GM13977 (cell line): Measurements from ENCODE around the gene EIF4H.

ENCODE experiments used
- DNase-seq: peaks from one replicate; pipeline ENCODE4 v3.0.0; 2012; ENCODE audit warnings: low spot score
- in situ Hi-C: fragments of 300-500 bp; cut with MboI; formaldehyde crosslinking; loops from one replicate; pipeline ENCODE4 v1.12.0; 2022; ENCODE audit warnings: low sequenced_read_pairs, low pct_unique_long_range_greater_than_20kb, mixed read lengths, inconsistent platforms; ENCODE audit not compliant: unreplicated experiment
- TF ChIP-seq, protein P1 (sequence below): IDR thresholded peaks from 2 replicates; pipeline ENCODE4 v1.5.1; 2012; ENCODE audit warnings: mild to moderate bottlenecking, control low read depth; ENCODE audit not compliant: insufficient read depth; ENCODE audit errors: extremely low read depth, missing control alignments

The EIF4H gene

DNA sequence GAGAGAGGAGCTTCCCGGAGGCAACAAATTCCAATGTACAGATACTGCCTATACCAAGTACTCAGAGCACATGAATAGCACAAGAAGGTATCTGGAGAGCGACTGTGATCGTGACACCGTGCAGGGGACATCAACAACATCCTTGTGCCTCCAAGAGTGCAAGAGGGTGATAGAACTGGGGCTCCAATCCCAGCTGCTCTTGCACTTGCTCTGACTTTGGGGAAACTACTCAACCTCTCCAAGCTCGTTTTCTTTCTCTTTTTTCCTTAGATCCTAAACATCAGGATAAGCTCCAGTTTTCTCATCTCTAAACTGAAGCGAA is 67.9 kb downstream of the EIF4H start:
- TF ChIP-seq, protein P1, sequence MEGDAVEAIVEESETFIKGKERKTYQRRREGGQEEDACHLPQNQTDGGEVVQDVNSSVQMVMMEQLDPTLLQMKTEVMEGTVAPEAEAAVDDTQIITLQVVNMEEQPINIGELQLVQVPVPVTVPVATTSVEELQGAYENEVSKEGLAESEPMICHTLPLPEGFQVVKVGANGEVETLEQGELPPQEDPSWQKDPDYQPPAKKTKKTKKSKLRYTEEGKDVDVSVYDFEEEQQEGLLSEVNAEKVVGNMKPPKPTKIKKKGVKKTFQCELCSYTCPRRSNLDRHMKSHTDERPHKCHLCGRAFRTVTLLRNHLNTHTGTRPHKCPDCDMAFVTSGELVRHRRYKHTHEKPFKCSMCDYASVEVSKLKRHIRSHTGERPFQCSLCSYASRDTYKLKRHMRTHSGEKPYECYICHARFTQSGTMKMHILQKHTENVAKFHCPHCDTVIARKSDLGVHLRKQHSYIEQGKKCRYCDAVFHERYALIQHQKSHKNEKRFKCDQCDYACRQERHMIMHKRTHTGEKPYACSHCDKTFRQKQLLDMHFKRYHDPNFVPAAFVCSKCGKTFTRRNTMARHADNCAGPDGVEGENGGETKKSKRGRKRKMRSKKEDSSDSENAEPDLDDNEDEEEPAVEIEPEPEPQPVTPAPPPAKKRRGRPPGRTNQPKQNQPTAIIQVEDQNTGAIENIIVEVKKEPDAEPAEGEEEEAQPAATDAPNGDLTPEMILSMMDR = no peak
- DNase-seq = no peak
- in situ Hi-C loops = loop anchor here (10.0 kb wide), 1 partner anchor 63 kb away; no protein-coding TSS in a partner anchor

DNA sequence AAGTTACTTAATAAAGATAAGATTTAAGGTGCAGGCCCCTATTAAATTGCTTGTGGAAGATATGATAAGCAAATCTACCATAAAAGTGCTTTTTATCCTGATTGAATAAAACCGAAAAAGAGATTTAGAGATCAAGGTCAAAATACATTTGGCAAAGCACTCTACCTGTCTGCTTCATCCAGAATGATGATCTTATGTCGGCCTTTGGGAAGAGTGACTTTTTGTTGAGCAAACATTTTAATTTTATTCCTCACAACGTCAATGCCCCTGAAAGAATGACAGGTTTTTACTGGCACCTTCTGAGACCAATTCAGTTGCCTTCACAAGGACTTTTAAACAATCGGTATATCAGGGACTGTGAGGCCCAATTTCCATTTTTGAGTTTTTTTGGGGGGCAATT is 72.3 kb downstream of the EIF4H start:
- DNase-seq = no peak
- TF ChIP-seq, protein P1 = no peak
- in situ Hi-C loops = loop anchor here (10.0 kb wide), 1 partner anchor 58 kb away; no protein-coding TSS in a partner anchor
